Hepatocyte (in vitro differentiated cells): Measurements from ENCODE around the gene COL4A1.

Experiments
- EZH2 ChIP-seq: fragments of 200-600 bp; sonication (generic); IDR thresholded peaks from 2 replicates; pipeline ENCODE4 v1.6.1; 2016; ENCODE audit warnings: antibody characterized with exemption, mild to moderate bottlenecking, borderline replicate concordance
- EZH2phosphoT487 ChIP-seq: fragments of 200-600 bp; sonication (generic); IDR thresholded peaks from one replicate; pipeline ENCODE4 v1.6.1; 2018; ENCODE audit warnings: antibody characterized with exemption, mild to moderate bottlenecking, low read depth, moderate library complexity; ENCODE audit not compliant: unreplicated experiment, severe bottlenecking
- TF ChIP-seq, protein P1 (sequence below): fragments of 200-600 bp; sonication (generic); IDR thresholded peaks from 2 replicates; pipeline ENCODE4 v1.5.1; 2016; ENCODE audit warnings: antibody characterized with exemption, mild to moderate bottlenecking; ENCODE audit not compliant: poor library complexity

DNA sequence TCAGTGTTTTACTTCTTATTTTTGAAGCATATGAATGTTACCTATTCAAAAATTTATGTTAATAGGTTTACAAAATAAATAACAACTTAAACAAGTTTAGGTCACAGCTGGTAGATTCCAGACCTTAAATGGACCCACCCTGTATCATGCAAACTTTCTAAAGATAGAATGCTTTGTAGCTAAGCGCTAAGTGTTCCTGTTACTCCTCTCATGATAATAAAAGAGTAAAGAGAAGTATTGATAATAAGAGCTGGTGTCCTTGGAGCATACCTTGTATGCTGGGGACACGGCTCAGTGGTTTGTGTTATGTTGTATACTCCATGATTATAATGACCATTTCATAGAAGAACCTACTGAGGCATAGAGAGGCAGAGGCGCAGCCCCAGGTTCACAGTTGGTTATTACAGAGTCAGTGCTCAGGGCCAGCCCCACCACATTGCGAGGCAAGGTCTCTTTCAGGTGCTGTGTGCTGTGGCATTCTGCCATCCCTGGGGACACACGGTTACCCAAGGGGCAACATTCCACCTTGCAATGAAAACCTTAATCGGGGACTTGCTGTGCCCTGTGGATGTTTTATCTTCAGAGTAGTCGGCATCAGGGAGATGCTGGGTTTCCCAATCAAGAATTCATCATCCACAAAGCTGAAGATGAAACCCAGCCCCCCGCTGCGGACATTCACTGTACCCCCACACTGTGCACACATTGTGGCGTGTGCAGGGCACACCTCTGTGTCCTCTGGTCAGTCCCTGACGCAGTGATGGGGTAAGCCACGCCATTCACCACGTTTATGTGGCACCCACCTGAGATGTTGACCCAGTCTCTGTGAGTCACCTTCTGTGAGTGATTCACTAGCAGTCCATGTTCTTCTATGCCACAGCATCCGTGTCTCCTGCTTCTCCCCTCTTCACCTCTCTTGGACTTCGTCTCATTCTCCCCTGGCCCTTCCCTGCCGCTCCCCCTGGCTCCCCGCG, 186.7 kb downstream of the COL4A1 start:
- TF ChIP-seq, protein P1, sequence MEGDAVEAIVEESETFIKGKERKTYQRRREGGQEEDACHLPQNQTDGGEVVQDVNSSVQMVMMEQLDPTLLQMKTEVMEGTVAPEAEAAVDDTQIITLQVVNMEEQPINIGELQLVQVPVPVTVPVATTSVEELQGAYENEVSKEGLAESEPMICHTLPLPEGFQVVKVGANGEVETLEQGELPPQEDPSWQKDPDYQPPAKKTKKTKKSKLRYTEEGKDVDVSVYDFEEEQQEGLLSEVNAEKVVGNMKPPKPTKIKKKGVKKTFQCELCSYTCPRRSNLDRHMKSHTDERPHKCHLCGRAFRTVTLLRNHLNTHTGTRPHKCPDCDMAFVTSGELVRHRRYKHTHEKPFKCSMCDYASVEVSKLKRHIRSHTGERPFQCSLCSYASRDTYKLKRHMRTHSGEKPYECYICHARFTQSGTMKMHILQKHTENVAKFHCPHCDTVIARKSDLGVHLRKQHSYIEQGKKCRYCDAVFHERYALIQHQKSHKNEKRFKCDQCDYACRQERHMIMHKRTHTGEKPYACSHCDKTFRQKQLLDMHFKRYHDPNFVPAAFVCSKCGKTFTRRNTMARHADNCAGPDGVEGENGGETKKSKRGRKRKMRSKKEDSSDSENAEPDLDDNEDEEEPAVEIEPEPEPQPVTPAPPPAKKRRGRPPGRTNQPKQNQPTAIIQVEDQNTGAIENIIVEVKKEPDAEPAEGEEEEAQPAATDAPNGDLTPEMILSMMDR: no peak
- TF ChIP-seq EZH2 (no peak), EZH2phosphoT487 (no peak)
